ENCODE data around the gene NDUFV2.

DNA sequence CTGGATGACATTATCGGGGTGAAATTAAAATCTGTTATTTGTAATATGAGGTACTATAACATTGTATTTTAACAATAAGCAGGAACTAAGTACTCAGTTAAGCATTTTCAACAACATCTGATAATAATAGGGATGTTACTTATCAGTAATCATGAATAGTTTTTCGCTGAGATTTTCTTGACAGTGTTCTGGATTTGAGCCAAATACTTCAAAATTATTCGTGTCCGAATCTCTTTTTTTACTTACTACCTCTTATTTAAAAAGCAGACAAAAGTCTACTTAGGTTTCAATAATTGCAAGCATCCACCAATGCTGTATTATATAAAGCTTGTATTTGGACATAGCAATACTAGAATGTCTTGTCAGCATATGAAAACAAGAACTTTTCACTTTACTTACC is 27.7 kb downstream of the NDUFV2 start:
- TF ChIP-seq, protein P1, sequence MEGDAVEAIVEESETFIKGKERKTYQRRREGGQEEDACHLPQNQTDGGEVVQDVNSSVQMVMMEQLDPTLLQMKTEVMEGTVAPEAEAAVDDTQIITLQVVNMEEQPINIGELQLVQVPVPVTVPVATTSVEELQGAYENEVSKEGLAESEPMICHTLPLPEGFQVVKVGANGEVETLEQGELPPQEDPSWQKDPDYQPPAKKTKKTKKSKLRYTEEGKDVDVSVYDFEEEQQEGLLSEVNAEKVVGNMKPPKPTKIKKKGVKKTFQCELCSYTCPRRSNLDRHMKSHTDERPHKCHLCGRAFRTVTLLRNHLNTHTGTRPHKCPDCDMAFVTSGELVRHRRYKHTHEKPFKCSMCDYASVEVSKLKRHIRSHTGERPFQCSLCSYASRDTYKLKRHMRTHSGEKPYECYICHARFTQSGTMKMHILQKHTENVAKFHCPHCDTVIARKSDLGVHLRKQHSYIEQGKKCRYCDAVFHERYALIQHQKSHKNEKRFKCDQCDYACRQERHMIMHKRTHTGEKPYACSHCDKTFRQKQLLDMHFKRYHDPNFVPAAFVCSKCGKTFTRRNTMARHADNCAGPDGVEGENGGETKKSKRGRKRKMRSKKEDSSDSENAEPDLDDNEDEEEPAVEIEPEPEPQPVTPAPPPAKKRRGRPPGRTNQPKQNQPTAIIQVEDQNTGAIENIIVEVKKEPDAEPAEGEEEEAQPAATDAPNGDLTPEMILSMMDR (IDR thresholded peaks at IDR 0.05) = no peak
- no peak for TF ChIP-seq EP300 (IDR thresholded peaks at IDR 0.05)
- no peak for TF ChIP-seq POLR2AphosphoS5 (IDR thresholded peaks at IDR 0.05)
